ENCODE measurements around the gene KLK12.

The KLK12 gene

DNA sequence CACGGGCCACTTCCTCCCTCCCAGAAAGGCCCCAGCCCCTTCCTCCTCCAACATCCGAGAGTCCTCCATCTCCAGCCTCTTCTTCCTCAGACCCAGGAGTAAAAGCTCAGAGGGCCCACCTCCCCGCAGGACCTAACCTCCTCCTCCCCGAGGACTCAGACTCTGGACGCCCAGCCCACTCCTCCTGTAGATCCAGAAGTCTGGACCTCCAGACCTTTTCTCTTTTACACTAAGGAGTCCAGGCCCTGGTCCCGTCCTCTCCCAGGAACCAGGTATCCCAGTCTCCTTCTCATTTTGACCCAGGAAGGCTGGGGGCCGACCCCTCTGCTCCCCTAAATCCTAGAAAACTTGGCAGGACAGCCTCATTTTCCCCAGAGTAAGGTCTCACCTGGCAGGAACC lies 31.5 kb downstream of the KLK12 start:
- no peak for TF ChIP-seq TAF1 (IDR thresholded peaks at IDR 0.05; ENCODE audit: borderline replicate concordance, insufficient read depth, low read length)
- TF ChIP-seq FOXP2 (optimal IDR thresholded peaks at IDR 0.05; ENCODE audit: borderline replicate concordance, extremely low read depth, extremely low read length, insufficient read depth): no peak

DNA sequence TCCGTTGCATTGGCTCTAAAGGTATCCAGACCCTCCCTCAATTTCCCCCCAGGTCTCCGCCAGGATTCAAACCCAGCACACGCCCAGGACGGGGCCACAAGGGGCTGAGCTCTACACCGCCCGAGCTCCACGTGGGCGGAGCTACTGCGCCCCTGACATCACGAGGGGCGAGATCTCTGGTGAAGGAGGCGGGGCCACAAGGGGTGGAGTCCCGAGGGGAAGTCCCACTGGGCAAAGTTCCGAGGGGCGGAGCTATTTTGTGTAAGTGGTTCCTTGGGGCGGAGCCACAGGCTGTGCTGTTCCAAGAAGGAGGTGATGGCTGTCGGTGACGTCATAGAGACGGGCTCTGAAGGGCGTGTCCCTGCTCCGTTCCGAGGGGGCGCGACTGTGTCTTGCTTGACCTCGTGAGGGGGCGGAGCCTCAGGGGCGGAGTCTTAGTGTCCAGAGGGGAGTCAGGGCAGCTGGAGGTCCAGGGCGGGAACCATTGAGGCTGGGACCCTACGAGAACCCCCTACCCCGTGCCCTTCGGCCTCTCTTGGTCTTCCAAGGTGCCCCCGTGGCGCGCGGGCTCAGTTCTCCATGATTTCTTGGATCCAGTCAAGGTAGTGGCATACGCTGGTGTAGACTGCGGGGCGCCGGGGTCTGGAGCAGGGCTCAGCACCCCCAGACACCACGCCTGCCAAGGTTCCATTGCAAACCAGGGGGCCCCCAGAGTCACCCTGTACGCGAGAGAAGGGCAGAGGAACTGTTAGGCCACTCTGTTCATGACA lies 32.1 kb downstream of the KLK12 start:
- TF ChIP-seq, protein P1, sequence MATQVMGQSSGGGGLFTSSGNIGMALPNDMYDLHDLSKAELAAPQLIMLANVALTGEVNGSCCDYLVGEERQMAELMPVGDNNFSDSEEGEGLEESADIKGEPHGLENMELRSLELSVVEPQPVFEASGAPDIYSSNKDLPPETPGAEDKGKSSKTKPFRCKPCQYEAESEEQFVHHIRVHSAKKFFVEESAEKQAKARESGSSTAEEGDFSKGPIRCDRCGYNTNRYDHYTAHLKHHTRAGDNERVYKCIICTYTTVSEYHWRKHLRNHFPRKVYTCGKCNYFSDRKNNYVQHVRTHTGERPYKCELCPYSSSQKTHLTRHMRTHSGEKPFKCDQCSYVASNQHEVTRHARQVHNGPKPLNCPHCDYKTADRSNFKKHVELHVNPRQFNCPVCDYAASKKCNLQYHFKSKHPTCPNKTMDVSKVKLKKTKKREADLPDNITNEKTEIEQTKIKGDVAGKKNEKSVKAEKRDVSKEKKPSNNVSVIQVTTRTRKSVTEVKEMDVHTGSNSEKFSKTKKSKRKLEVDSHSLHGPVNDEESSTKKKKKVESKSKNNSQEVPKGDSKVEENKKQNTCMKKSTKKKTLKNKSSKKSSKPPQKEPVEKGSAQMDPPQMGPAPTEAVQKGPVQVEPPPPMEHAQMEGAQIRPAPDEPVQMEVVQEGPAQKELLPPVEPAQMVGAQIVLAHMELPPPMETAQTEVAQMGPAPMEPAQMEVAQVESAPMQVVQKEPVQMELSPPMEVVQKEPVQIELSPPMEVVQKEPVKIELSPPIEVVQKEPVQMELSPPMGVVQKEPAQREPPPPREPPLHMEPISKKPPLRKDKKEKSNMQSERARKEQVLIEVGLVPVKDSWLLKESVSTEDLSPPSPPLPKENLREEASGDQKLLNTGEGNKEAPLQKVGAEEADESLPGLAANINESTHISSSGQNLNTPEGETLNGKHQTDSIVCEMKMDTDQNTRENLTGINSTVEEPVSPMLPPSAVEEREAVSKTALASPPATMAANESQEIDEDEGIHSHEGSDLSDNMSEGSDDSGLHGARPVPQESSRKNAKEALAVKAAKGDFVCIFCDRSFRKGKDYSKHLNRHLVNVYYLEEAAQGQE (IDR thresholded peaks at IDR 0.05; ENCODE audit: insufficient read depth in 1 of 2, low read depth in 2 of 2, low read length in 2 of 2): no peak

DNA sequence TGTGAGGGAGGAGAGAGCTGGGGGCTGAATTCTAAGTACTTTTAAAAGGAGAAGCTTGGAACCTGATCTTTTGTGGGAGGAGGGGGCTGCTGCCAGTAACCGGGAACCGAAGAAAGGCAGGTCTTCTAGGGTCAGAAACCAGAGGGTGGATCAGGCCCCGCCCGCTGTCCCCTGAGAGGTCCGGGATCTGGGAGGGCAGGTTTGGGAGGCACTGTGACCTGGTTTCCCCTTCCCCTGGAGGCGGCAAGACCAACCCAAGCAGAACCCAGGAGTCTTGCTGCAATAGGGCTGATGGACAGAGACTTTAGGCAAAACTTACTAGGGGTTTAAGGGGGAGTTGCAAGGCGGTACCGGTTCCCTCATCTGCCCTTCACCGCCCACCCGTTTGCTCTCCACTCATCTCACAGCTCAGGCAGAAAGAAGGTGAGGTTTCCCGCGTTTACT lies 32.7 kb downstream of the KLK12 start:
- TF ChIP-seq SIN3A (IDR thresholded peaks at IDR 0.05; ENCODE audit: borderline replicate concordance, insufficient read depth, low read length): no peak
- TF ChIP-seq FOXP2 (optimal IDR thresholded peaks at IDR 0.05; ENCODE audit: borderline replicate concordance, extremely low read depth, extremely low read length, insufficient read depth): no peak
- TF ChIP-seq, protein P1 (IDR thresholded peaks at IDR 0.05; ENCODE audit: insufficient read depth in 1 of 2, low read depth in 2 of 2, low read length in 2 of 2): no peak
- no peak for TF ChIP-seq POLR2AphosphoS5 (IDR thresholded peaks at IDR 0.05; ENCODE audit: low read depth, low read length)
- no peak for TF ChIP-seq TAF1 (IDR thresholded peaks at IDR 0.05; ENCODE audit: borderline replicate concordance, insufficient read depth, low read length)

DNA sequence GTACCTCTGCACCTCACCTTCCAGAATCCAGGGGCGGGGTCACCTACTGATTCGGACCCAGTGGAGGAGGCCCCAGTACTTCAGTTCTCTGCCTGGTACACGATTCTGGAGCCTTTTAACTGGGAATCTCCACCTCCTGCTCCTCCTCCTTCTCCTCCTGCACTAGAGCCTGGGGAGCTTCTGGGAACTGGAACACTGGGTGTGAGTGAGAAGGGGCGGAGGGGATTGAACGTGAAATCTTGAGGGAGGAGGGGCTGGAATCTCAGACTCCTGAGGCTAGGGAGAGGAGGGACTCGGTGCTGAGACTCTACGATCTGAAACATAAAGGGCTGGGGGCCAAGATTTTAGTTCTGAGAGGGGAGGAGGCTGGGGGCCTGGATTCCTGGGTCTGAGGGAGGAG lies 33.3 kb downstream of the KLK12 start, which contains the start of gene KLK8:
Gene KLK8 (minus strand): TSS at position 90 of the 400 bp plus-strand sequence. CDS start 437 bp downstream, outside the sequence.
- TF ChIP-seq POLR2AphosphoS5 (IDR thresholded peaks at IDR 0.05; ENCODE audit: low read depth, low read length) (no peak), TAF1 (IDR thresholded peaks at IDR 0.05; ENCODE audit: borderline replicate concordance, insufficient read depth, low read length) (no peak), SIN3A (IDR thresholded peaks at IDR 0.05; ENCODE audit: borderline replicate concordance, insufficient read depth, low read length) (no peak), FOXP2 (optimal IDR thresholded peaks at IDR 0.05; ENCODE audit: borderline replicate concordance, extremely low read depth, extremely low read length, insufficient read depth) (no peak)
- TF ChIP-seq, protein P1 (IDR thresholded peaks at IDR 0.05; ENCODE audit: insufficient read depth in 1 of 2, low read depth in 2 of 2, low read length in 2 of 2): no peak

DNA sequence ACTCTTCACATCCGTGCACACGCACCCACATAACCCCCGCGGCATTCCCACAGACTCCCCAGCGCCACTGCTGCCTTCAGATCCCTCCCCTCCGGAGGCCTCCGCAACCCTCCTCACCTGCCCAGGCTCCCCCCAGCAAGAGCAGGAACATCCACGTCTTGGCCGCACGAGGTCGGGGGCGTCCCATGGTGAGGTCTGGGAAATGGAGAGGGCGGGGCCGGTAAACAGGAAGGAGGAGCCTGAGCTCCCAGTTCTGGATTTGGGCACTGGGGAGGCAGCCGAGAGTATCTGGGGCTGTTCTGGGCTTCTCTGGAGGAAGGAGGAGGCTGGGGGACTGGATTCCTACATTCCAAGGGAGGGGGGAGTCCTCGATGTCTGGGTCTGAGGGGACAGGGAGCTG lies 33.8 kb downstream of the KLK12 start:
- no peak for TF ChIP-seq POLR2AphosphoS5 (IDR thresholded peaks at IDR 0.05; ENCODE audit: low read depth, low read length)
- TF ChIP-seq FOXP2 (optimal IDR thresholded peaks at IDR 0.05; ENCODE audit: borderline replicate concordance, extremely low read depth, extremely low read length, insufficient read depth): no peak
- TF ChIP-seq, protein P1 (IDR thresholded peaks at IDR 0.05; ENCODE audit: insufficient read depth in 1 of 2, low read depth in 2 of 2, low read length in 2 of 2): no peak
- TF ChIP-seq SIN3A (IDR thresholded peaks at IDR 0.05; ENCODE audit: borderline replicate concordance, insufficient read depth, low read length): no peak
- no peak for TF ChIP-seq TAF1 (IDR thresholded peaks at IDR 0.05; ENCODE audit: borderline replicate concordance, insufficient read depth, low read length)
